GM12875 (cell line): ENCODE data around the gene KCNJ16.

ENCODE experiments used
- H3K4me3 ChIP-seq: one replicate; pipeline ENCODE4 v1.5.1; 2011; ENCODE audit warnings: low read depth, low read length, control low read depth
- CTCF ChIP-seq: IDR thresholded peaks from 2 replicates; pipeline ENCODE4 v1.5.1; 2011; ENCODE audit warnings: low read depth, mild to moderate bottlenecking, control low read depth, inconsistent platforms, low read length, moderate library complexity, borderline replicate concordance; ENCODE audit not compliant: insufficient read depth

KCNJ16 gene

GRCh38 chr17:70134042-70134441 is 59.0 kb downstream of the KCNJ16 start:
- no peak overlapping the region for H3K4me3 ChIP-seq
- TF ChIP-seq CTCF = no peak

GRCh38 chr17:70134777-70135176 is 59.8 kb downstream of the KCNJ16 start:
- TF ChIP-seq CTCF = no peak
- H3K4me3 ChIP-seq = no peak overlapping the region

GRCh38 chr17:70136131-70136530 is 61.1 kb downstream of the KCNJ16 start:
- no peak overlapping the region for H3K4me3 ChIP-seq
- no peak for TF ChIP-seq CTCF

GRCh38 chr17:70137451-70138230 is 62.6 kb downstream of the KCNJ16 start:
- no peak for TF ChIP-seq CTCF
- no peak overlapping the region for H3K4me3 ChIP-seq

GRCh38 chr17:70138291-70138865 is 63.4 kb downstream of the KCNJ16 start:
- no peak overlapping the region for H3K4me3 ChIP-seq
- no peak for TF ChIP-seq CTCF

GRCh38 chr17:70139449-70139993 is 64.5 kb downstream of the KCNJ16 start:
- no peak for TF ChIP-seq CTCF
- H3K4me3 ChIP-seq = no peak overlapping the region
